A673 (cell line): ENCODE results near the gene ABCA7. TPM values are rescaled to one million over a fixed set of nuclear protein-coding genes. Genes with fewer than 3 reads are reported as not detected.

ENCODE experiments used
- BruUV-seq: library from RNA; stranded (reverse); fragments of 400-500 nt; replicated peaks from 2 replicates; lab custom pipeline; 2021; lab: Mats Ljungman, UMichigan
- CTCF ChIA-PET: fragments of 300-600 bp; sonication (Branson Sonifier 250); formaldehyde crosslinking; loops from one replicate; lab custom pipeline; 2022; ENCODE audit warnings: antibody characterized with exemption; lab: Charles Lee
- POLR2A ChIA-PET: fragments of 300-600 bp; sonication (Branson Sonifier 250); formaldehyde crosslinking; loops from one replicate; lab custom pipeline; 2022; ENCODE audit warnings: antibody characterized with exemption; ENCODE audit not compliant: low non-redundant PET; lab: Charles Lee
- DNase-seq: peaks from one replicate; pipeline ENCODE4 v3.0.0-alpha.2; 2015; ENCODE audit warnings: low spot score
- H3K27ac ChIP-seq: fragments of 200-600 bp; sonication (generic); 2 replicates; pipeline ENCODE4 v1.5.1; 2016; ENCODE audit warnings: mixed run types, low read depth, mild to moderate bottlenecking, mixed read lengths, antibody characterized with exemption, low read length; ENCODE audit not compliant: poor library complexity, severe bottlenecking
- H3K27me3 ChIP-seq: fragments of 200-600 bp; sonication (generic); replicated peaks from 2 replicates; pipeline ENCODE4 v1.6.1; 2017; ENCODE audit warnings: mixed run types, low read depth, mild to moderate bottlenecking, mixed read lengths, antibody characterized with exemption, low read length; ENCODE audit not compliant: insufficient read depth, poor library complexity
- H3K36me3 ChIP-seq: fragments of 200-600 bp; sonication (generic); 2 replicates; pipeline ENCODE4 v1.6.1; 2016; ENCODE audit warnings: mixed run types, mild to moderate bottlenecking, mixed read lengths, antibody characterized with exemption, low read length; ENCODE audit not compliant: insufficient read depth, poor library complexity, severe bottlenecking
- H3K4me1 ChIP-seq: fragments of 200-600 bp; sonication (generic); 2 replicates; pipeline ENCODE4 v1.6.1; 2017; ENCODE audit warnings: mixed run types, mild to moderate bottlenecking, mixed read lengths, antibody characterized with exemption, low read length; ENCODE audit not compliant: insufficient read depth, poor library complexity, severe bottlenecking
- H3K4me3 ChIP-seq: fragments of 200-600 bp; sonication (generic); 2 replicates; pipeline ENCODE4 v1.5.1; 2016; ENCODE audit warnings: low read depth, mixed run types, mild to moderate bottlenecking, mixed read lengths, low read length; ENCODE audit not compliant: poor library complexity, severe bottlenecking
- H3K9me3 ChIP-seq: fragments of 200-600 bp; sonication (generic); 2 replicates; pipeline ENCODE4 v1.6.1; 2016; ENCODE audit warnings: mixed run types, low read depth, mild to moderate bottlenecking, mixed read lengths, antibody characterized with exemption, low read length; ENCODE audit not compliant: poor library complexity, severe bottlenecking
- EZH2 ChIP-seq: fragments of 200-600 bp; sonication (generic); IDR thresholded peaks from 2 replicates; pipeline ENCODE4 v1.6.1; 2017; ENCODE audit warnings: borderline replicate concordance, low read depth, mild to moderate bottlenecking, mixed read lengths, antibody characterized with exemption, low read length; ENCODE audit not compliant: poor library complexity, severe bottlenecking
- intact Hi-C: fragments of 100-400 bp; cut with micrococcal nuclease; formaldehyde crosslinking; loops from one replicate; pipeline ENCODE4 v1.10.0; 2022; ENCODE audit not compliant: unreplicated experiment
- total RNA-seq: library from RNA; stranded (reverse); gene quantifications from 2 replicates; pipeline ENCODE4 v1.2.3, GENCODE V29; 2021
- TF ChIP-seq, protein P1 (sequence below): fragments of 300-800, 200-600 bp; sonication (generic); conservative IDR thresholded peaks from 2 replicates; pipeline ENCODE4 v1.5.1; 2017; ENCODE audit warnings: low read depth, mild to moderate bottlenecking, antibody characterized with exemption, low read length, moderate library complexity, mixed read lengths

The ABCA7 gene
- total RNA-seq, 1 experiment from 2014 or later, result 12.0 TPM

GRCh38 chr19:992670-993055 is 47.2 kb upstream of the ABCA7 start:
- DNase-seq, result no peak
- no TSS peak for BruUV-seq
- peaks cover 16% of the 10 kb centered on the region for H3K27me3 ChIP-seq
- intact Hi-C loops, result no loop called here
- no peak overlapping the region for H3K4me3 ChIP-seq
- peaks cover 25% of the 10 kb centered on the region for H3K36me3 ChIP-seq
- H3K4me1 ChIP-seq, result peaks cover 12% of the 10 kb centered on the region
- POLR2A ChIA-PET, result interaction anchor here (0.6 kb wide), 1 partner anchor 99 kb away, joined by 3 read pairs; no protein-coding TSS in a partner anchor
- no peaks in the 10 kb centered on the region for H3K9me3 ChIP-seq
- CTCF ChIA-PET, result no interaction called here
- H3K27ac ChIP-seq, result no peak overlapping the region
- TF ChIP-seq, protein P1, sequence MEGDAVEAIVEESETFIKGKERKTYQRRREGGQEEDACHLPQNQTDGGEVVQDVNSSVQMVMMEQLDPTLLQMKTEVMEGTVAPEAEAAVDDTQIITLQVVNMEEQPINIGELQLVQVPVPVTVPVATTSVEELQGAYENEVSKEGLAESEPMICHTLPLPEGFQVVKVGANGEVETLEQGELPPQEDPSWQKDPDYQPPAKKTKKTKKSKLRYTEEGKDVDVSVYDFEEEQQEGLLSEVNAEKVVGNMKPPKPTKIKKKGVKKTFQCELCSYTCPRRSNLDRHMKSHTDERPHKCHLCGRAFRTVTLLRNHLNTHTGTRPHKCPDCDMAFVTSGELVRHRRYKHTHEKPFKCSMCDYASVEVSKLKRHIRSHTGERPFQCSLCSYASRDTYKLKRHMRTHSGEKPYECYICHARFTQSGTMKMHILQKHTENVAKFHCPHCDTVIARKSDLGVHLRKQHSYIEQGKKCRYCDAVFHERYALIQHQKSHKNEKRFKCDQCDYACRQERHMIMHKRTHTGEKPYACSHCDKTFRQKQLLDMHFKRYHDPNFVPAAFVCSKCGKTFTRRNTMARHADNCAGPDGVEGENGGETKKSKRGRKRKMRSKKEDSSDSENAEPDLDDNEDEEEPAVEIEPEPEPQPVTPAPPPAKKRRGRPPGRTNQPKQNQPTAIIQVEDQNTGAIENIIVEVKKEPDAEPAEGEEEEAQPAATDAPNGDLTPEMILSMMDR, result no peak
- TF ChIP-seq EZH2, result no peak

DNA sequence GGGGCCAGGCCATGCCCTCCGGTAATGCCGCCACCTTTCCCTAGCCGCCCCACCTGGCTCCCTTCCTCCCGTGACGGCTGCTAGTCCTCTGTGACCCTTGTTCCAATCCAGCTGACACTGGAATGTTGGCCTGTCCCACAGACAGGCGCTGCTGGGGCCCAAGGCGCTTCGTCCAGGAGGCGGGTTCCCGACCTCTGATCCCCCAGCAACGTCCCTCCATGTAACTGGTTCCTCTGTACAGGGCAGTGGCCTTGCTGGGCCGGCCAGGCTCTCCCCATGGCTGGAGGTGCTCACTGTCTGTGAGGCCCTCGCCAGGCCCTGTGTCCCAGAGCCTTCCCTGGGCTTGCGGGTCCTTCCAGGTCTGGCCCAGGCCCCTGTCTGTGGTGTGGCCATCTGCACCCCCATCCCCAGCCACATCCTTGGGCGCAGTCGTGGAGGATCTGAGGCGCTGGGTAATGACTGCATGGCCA is 46.5 kb upstream of the ABCA7 start:
- POLR2A ChIA-PET, result interaction anchor here (0.6 kb wide), 1 partner anchor 99 kb away, joined by 3 read pairs; no protein-coding TSS in a partner anchor
- H3K27ac ChIP-seq, result no peak overlapping the region
- intact Hi-C loops, result no loop called here

DNA sequence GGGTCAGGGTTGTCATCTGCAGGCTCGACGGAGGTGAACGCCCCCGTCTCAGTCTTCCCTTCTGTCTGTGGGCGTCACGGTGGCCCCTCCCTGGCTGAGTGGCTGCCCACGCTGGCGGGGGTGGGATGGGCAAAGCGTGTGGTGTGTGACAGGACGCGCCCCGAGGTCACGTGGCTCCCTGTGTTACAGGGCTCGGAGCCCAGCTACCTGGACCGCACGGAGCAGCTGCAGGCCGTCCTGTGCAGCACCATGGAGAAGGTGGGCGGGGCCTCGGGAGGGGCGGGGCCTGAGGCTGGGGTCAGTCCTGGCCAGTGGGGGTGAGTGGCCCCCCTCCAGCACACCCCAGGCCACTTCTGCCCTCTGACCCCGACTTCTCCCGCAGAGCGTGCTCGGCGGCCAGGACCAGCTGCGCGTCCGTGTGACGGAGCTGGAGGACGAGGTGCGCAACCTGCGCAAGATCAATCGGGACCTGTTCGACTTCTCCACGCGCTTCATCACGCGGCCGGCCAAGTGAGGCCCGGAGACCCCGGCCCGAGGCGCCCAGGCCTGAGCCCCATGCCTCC is 46.0 kb upstream of the ABCA7 start:
- no peaks in the 10 kb centered on the region for H3K9me3 ChIP-seq
- H3K36me3 ChIP-seq, result peaks cover 25% of the 10 kb centered on the region
- H3K27ac ChIP-seq, result no peak overlapping the region
- POLR2A ChIA-PET, result no interaction called here
- peaks cover 28% of the 10 kb centered on the region for H3K27me3 ChIP-seq
- H3K4me1 ChIP-seq, result peaks cover 18% of the 10 kb centered on the region
- TF ChIP-seq, protein P1, result no peak
- no peak for TF ChIP-seq EZH2
- CTCF ChIA-PET, result no interaction called here
- H3K4me3 ChIP-seq, result no peak overlapping the region
- intact Hi-C loops, result no loop called here
- DNase-seq, result no peak
- BruUV-seq, result no TSS peak

More for the DNA sequence above, 46.5 kb upstream of the ABCA7 start:
- Histone ChIP-seq H3K36me3 (peaks cover 25% of the 10 kb centered on the region), H3K4me3 (no peak overlapping the region), H3K27me3 (peaks cover 24% of the 10 kb centered on the region), H3K4me1 (peaks cover 15% of the 10 kb centered on the region), H3K9me3 (no peaks in the 10 kb centered on the region)
- BruUV-seq, result no TSS peak
- CTCF ChIA-PET, result no interaction called here
- TF ChIP-seq EZH2, result no peak
- TF ChIP-seq, protein P1, result no peak
- no peak for DNase-seq
